ENCODE results near the gene HELQ. TPM values are rescaled to one million over a fixed set of nuclear protein-coding genes. Genes with fewer than 3 reads are reported as not detected.

Gene HELQ
- total and polyA plus RNA-seq, 2 of the 4 experiments (the other 2 are of a cell fraction): 8.8 to 9.1 TPM

- Histone ChIP-seq H3K14ac (replicated peaks; ENCODE audit: low read depth, low read length) (no peak overlapping the region), H2BK120ac (ENCODE audit: low read depth, low read length) (no peak overlapping the region), H2BK15ac (ENCODE audit: low read depth, low read length) (no peak overlapping the region), H3K4me3 (ENCODE audit: insufficient read depth, low read depth, low read length) (no peak overlapping the region), H3K4me2 (ENCODE audit: low read depth, low read length) (peak overlapping the region; percentile 44; the same call in 1 of the 2 replicates), H3K56ac (ENCODE audit: extremely low read depth, insufficient read depth, low read length) (no peak overlapping the region), H4K8ac (ENCODE audit: low read depth in 2 of 2, low read length in 2 of 2) (no peak overlapping the region), H3K79me1 (ENCODE audit: low read depth in 1 of 2, low read length in 2 of 2) (no peaks in the 10 kb centered on the region), H3K9me1 (ENCODE audit: insufficient read depth, low read length) (no peaks in the 10 kb centered on the region), H2AFZ (replicated peaks; ENCODE audit: low read length, poor library complexity) (no peak overlapping the region), H2BK5ac (ENCODE audit: low read depth, low read length, poor library complexity, severe bottlenecking) (no peak overlapping the region), H4K20me1 (ENCODE audit: insufficient read depth, low read length) (no peaks in the 10 kb centered on the region), H4K91ac (ENCODE audit: insufficient read depth, low read depth, low read length) (no peak overlapping the region), H2AK9ac (replicated peaks; ENCODE audit: low read depth, low read length, poor library complexity) (no peak overlapping the region), H3K36me3 (ENCODE audit: control insufficient read depth, insufficient read depth, low read length) (no peaks in the 10 kb centered on the region), H3K27me3 (ENCODE audit: control insufficient read depth, insufficient read depth, low read length) (no peaks in the 10 kb centered on the region), H3K27ac (ENCODE audit: insufficient read depth, low read length) (no peak overlapping the region), H3K23ac (ENCODE audit: low read depth, low read length) (no peak overlapping the region), H4K5ac (ENCODE audit: low read depth, low read length) (no peak overlapping the region), H3K4me1 (ENCODE audit: control insufficient read depth, insufficient read depth, low read length) (no peaks in the 10 kb centered on the region), H3K4ac (ENCODE audit: low read depth, low read length) (no peak overlapping the region), H3K9me3 (ENCODE audit: control insufficient read depth, insufficient read depth, low read length) (no peaks in the 10 kb centered on the region), H2AK5ac (ENCODE audit: low read depth, low read length) (no peak overlapping the region), H3K9ac (ENCODE audit: low read depth, low read length) (no peak overlapping the region), H2BK20ac (ENCODE audit: low read depth, low read length) (no peak overlapping the region), H3K18ac (ENCODE audit: low read depth, low read length) (no peak overlapping the region)
- in situ Hi-C loops (cut with MboI; ENCODE audit: low sequenced_read_pairs) (no loop called here), dilution Hi-C loops (cut with HindIII; ENCODE audit: low sequenced_read_pairs, unreplicated experiment) (no loop called here), intact Hi-C loops (cut with micrococcal nuclease) (loop anchor here (2.0 kb wide), 1 partner anchor 151 kb away; no protein-coding TSS in a partner anchor)
- WGBS, 2 experiments (ENCODE audit: extremely low coverage in 2 of 2, insufficient read length in 1 of 2): no CpG with 5 or more reads among the region's 1 CpG
- POLR2A ChIA-PET (ENCODE audit: unreplicated experiment): no interaction called here
- ATAC-seq (ENCODE audit: low read depth) (no peak), DNase-seq (no peak)
- BruUV-seq (replicated peaks): no TSS peak
- no peak for TF ChIP-seq MAZ (IDR thresholded peaks at IDR 0.05; ENCODE audit: borderline replicate concordance, low read depth, low read length)
- no peak for TF ChIP-seq POLR2A (IDR thresholded peaks at IDR 0.05; ENCODE audit: low read depth, low read length)
- TF ChIP-seq USF2 (IDR thresholded peaks at IDR 0.05; ENCODE audit: low read depth, low read length): no peak
- no peak for TF ChIP-seq RAD21 (IDR thresholded peaks at IDR 0.05; ENCODE audit: low read length)
- no peak for TF ChIP-seq ELK1 (IDR thresholded peaks at IDR 0.05; ENCODE audit: borderline replicate concordance, low read depth, low read length)
- no peak for TF ChIP-seq MAFK (IDR thresholded peaks at IDR 0.05; ENCODE audit: low read depth, low read length)
- TF ChIP-seq BHLHE40 (IDR thresholded peaks at IDR 0.05; ENCODE audit: low read depth, low read length): no peak
- TF ChIP-seq CTCF (conservative IDR thresholded peaks at IDR 0.05; ENCODE audit: low read depth, low read length): no peak
- CTCF ChIA-PET: no interaction called here
These were observed 34.2 kb upstream of the HELQ start for GRCh38 chr4:83489711-83490326.

All from IMR-90 (cell line).